NOMO-1 treated with dmso at 0.1 percent for 144 hours (cell line): ENCODE results near the gene ANKRD1.

ENCODE experiments used
- DNase-seq: peaks from one replicate; lab custom pipeline; 2025; ENCODE audit not compliant: unreplicated experiment; lab: John Stamatoyannopoulos, UW

Gene ANKRD1

GRCh38 chr10:90936276-90936659 is 15.4 kb upstream of the ANKRD1 start:
- no peak for DNase-seq

GRCh38 chr10:90935581-90936275 is 14.8 kb upstream of the ANKRD1 start:
- DNase-seq, result no peak

GRCh38 chr10:90930971-90931871 is 10.3 kb upstream of the ANKRD1 start:
- no peak for DNase-seq

GRCh38 chr10:90930070-90930837 is 9.4 kb upstream of the ANKRD1 start:
- no peak for DNase-seq

GRCh38 chr10:90929179-90929578 is 8.3 kb upstream of the ANKRD1 start:
- no peak for DNase-seq

- no peak for DNase-seq
Observed at GRCh38 chr10:90927293-90927692, 6.4 kb upstream of the ANKRD1 start.

GRCh38 chr10:90925079-90926029 is 4.5 kb upstream of the ANKRD1 start:
- DNase-seq, result no peak

- DNase-seq, result no peak
Observed at GRCh38 chr10:90924552-90924951, 3.7 kb upstream of the ANKRD1 start.

- no peak for DNase-seq
Observed at GRCh38 chr10:90923111-90923731, 2.3 kb upstream of the ANKRD1 start.

- no peak for DNase-seq
Observed at GRCh38 chr10:90921906-90922305, 1.0 kb upstream of the ANKRD1 start.

- no peak for DNase-seq
Observed at GRCh38 chr10:90919683-90920574, 958 bp downstream of the ANKRD1 start.

- DNase-seq, result no peak
Observed at GRCh38 chr10:90917968-90918318, 2.9 kb downstream of the ANKRD1 start.

GRCh38 chr10:90917238-90917967 is 3.5 kb downstream of the ANKRD1 start:
- DNase-seq, result no peak

GRCh38 chr10:90916392-90917237 is 4.3 kb downstream of the ANKRD1 start:
- no peak for DNase-seq

- no peak for DNase-seq
Observed at GRCh38 chr10:90915766-90916075, 5.2 kb downstream of the ANKRD1 start.

GRCh38 chr10:90914992-90915765 is 5.7 kb downstream of the ANKRD1 start:
- DNase-seq, result no peak
